SK-MEL-5 (cell line): ENCODE measurements around the gene PPTC7. TPM values are rescaled to one million over a fixed set of nuclear protein-coding genes. Genes with fewer than 3 reads are reported as not detected.
A peak's percentile ranks its signal among the peaks of the same experiment; 100 is the strongest.
"Not testable (repeated sequence)": the region's sequence is repeated elsewhere in the genome, so short reads cannot be mapped to it uniquely, and the experiment has no call there.

Experiments used
- DNase-seq: peaks from one replicate; pipeline ENCODE4 v3.0.0-alpha.2; 2016; ENCODE audit warnings: low read depth, low spot score
- in situ Hi-C: cut with HindIII; loops from 2 replicates; pipeline ENCODE4 v1.10.0; 2016; ENCODE audit warnings: low sequenced_read_pairs, high pct_unique_total_duplicates, low pct_unique_long_range_greater_than_20kb
- small RNA-seq, 2 experiments: library from RNA; depleted of rRNA; stranded (forward); fragments of <200 nt; gene quantifications; one replicate each; pipeline ENCODE3, GENCODE V24; 2014
- total RNA-seq: library from RNA; depleted of rRNA; stranded (reverse); fragments of >200 nt; shearing (Covaris generic); gene quantifications from 2 replicates; pipeline ENCODE4 v1.2.3, GENCODE V29; 2014; rRNA removed

PPTC7 gene
- total RNA-seq, 1 experiment from 2014 or later: 18.9 TPM

- in situ Hi-C loops, DNase-seq: not testable (repeated sequence)
These were observed 62.0 kb downstream of the PPTC7 start for GRCh38 chr12:110520876-110521712.

DNA sequence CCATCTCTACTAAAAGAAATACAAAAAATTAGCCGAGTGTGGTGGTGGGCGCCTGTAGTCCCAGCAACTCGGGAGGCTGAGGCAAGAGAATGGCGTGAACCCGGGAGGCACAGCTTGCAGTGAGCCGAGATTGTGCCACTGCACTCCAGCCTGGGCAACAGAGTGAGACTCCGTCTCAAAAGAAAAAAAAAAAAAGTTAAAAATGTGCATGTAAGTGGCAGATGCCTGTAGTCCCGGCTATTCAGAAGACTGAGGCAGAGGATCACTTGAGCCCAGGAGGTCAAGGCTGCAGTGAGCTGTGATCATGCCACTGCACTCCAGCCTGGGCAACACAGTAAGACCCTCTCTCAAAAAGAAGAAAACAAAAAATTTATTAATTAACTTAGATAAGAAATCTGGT, 65.1 kb downstream of the PPTC7 start:
- in situ Hi-C loops, DNase-seq: not testable (repeated sequence)

DNA sequence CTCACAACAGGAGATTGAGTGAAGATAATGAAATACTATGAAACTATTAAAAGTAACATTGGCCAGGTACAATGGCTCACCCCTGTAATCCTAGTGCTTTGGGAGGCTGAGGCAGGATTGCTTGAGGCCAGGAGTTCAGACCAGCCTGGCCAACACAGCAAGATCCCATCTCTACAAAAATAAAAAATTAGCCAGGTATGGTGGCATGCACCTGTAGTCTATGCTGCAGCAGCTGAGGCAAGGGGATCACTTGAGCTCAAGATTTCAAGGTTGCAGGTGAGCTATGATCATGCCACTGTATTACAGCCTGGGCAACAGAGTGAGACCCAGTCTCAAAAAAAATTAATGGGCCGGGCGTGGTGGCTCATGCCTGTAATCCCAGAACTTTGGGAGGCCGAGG, 66.1 kb downstream of the PPTC7 start:
- in situ Hi-C loops: no loop called here
- DNase-seq: no peak

DNA sequence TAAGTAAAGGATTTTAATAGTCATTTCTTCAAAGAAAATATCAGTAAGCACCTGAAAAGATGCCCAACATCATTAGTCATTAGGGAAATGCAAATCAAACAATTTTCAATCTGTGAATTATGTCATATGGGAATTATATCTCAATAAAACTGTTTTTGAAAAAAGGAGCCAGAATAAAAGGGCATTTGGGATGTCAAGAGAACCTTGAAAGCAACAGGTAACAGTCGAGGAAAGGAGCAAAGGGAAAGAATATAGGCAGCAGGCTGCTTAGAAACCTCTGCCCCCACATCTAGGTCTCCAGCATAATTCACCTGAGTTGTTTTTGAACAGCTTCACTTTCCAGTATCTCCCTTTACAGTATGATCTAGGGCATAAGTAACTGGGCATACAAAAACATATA, 68.8 kb downstream of the PPTC7 start:
- in situ Hi-C loops: no loop called here
- DNase-seq: no peak

GRCh38 chr12:110513842-110514241, 69.3 kb downstream of the PPTC7 start:
- DNase-seq: no peak
- in situ Hi-C loops: no loop called here

GRCh38 chr12:110508071-110508586, 75.0 kb downstream of the PPTC7 start:
- in situ Hi-C loops: no loop called here
- DNase-seq: no peak

DNA sequence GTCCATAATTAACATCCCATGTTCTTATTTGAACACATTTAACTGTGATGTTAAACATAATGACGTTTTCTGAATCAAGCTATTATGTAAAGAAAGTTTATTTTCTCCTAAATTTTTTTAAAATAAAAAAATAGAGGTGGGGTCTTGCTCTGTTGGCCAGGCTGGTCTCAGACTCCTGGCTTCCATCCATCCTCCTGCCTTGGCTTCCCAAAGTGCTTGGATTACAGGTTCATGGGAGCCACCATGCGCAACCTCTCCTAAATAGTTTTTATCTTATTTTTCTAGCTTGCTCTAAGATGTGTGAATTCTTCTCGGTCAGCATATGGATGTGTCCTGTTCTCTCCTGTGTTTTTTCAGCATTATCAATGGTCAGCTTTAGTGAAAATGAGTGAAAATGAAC, 77.8 kb downstream of the PPTC7 start:
- in situ Hi-C loops: no loop called here
- DNase-seq: no peak

GRCh38 chr12:110503432-110503831, 79.7 kb downstream of the PPTC7 start:
- in situ Hi-C loops: no loop called here
- no peak for DNase-seq

DNA sequence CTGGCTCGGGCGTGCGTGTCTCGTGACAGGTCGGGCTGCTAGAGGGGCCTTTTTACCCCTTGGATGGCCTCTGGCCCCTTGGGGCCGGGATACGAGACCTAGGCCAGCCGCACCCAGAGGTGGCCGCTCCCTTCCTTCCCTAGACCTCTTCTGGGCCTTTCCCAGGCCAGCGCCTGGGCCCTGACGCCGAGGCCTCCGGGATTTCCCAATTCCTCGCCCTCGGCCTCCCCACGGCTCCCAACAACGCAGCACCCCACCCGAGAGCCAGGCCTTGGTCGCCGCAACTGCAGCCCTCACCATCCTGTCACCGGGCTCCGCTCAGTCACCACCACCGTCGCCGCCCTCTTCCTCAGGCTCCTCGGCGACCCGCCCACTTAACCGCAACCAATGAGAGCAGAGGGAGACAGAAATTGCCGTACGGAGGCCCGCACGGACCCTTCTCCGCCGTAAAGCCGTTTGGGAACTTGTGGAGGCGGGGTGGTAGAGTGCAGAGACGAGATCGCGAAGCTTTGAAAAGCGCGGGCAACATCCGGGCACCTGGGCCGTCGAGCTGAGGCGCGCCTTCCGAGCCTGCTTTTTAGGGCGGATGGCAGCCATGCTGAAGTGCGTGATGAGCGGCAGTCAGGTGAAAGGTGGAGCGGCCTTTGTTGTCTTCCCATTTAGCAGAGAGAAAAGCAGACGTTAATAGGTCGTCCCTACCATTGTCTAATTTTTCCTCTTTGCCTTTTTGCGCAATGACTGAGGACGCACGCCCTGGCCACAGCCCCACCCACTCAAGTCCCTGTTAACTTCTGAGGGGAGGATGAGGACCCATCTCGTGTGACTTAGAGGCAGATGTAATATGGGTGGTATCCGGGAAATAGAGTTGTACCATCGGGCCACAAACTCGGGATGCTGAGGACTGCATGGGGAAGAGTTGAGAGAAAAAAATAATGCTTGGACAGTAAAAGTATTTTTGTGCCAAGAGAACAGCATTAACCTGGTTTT, 81.1 kb downstream of the PPTC7 start, which contains the start of the genes RAD9B and VPS29:
Gene RAD9B, plus strand, starts transcription at position 580 of the 987 bp plus-strand sequence. Its CDS starts 7 bp downstream, at position 587.
Gene VPS29, minus strand, starts transcription at position 360 of the 987 bp plus-strand sequence. Its CDS starts 60 bp downstream, at position 300.
- in situ Hi-C loops: no loop called here
- DNase-seq: peak; percentile 99

- in situ Hi-C loops: no loop called here
- peak; percentile 32 for DNase-seq
These were observed 81.7 kb downstream of the PPTC7 start for GRCh38 chr12:110501399-110501751.

DNA sequence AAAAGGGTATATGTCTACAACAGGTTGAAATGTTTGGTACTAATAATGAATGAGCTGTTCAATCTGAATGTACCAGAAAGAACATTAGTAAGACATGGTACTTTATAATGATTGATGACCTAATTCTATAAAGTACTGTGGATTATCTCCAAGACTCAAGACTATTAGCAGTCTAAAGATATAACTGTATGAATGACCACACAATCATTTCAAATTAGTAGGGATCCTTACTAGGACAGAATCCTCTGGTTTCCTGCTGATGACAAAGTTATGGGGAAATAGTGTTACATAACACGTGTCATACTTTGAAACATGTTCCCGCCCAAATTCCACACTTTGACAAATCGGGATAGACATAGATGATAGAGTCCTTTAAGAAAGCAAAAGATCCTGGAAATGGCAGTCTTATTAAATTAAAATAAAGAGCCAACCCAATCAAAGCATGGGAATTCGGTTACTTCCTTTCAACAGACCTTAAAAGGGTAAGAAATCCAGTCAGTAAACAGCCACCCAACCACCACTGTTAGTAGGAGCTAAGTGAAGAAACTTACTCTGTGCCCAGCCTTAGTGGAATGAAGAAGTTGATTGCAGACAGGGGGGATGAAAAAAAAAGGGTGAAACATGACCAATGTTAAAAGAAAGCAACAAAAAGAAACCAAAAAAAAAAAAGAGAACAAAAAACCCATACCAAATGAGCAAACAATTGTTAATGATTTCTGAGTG, 84.0 kb downstream of the PPTC7 start:
- in situ Hi-C loops: no loop called here
- no peak for DNase-seq

Small RNA genes within 50 kb of the gene (small RNA-seq; reads per million reads assigned to genes)
- gene RF00278 (0 reads per million in 2 experiments), gene RN7SL387P (0 reads per million in 2 experiments)

Other genes with a start within 250 kb of the PPTC7 start
- gene ANAPC7, start 179.6 kb downstream of the PPTC7 start, total RNA-seq: 88.3 and 91.8 TPM in 2 replicates
- 335 and 355 TPM in 2 replicates for gene ARPC3, start 133.0 kb downstream of the PPTC7 start, total RNA-seq
- gene GPN3, start 115.1 kb downstream of the PPTC7 start, total RNA-seq: 39.9 and 40.2 TPM in 2 replicates
- gene FAM216A, start 114.5 kb downstream of the PPTC7 start, total RNA-seq: 24.4 and 25.3 TPM in 2 replicates
- 62.1 and 76.5 TPM in 2 replicates for gene VPS29, start 81.2 kb downstream of the PPTC7 start, total RNA-seq
- gene RAD9B, start 81.0 kb downstream of the PPTC7 start, total RNA-seq: 0.45 and 0.61 TPM in 2 replicates
- gene TCTN1, start 30.8 kb upstream of the PPTC7 start, total RNA-seq: 35.6 and 55.0 TPM in 2 replicates
- gene HVCN1, start 105.8 kb upstream of the PPTC7 start, total RNA-seq: 2.1 TPM in 1 of 2 replicates, not detected in the other
- gene PPP1CC, start 159.6 kb upstream of the PPTC7 start, total RNA-seq: 197 and 208 TPM in 2 replicates